ENCODE measurements around the gene RNF111. TPM values are rescaled to one million over a fixed set of nuclear protein-coding genes. Genes with fewer than 3 reads are reported as not detected.
A peak's percentile ranks its signal among the peaks of the same experiment; 100 is the strongest.

The RNF111 gene
- total and polyA plus RNA-seq, 2 of the 13 experiments (the other 11 are each of a cell fraction or from before 2014, with no cell fraction given) = 12.1 to 23.1 TPM

DNA sequence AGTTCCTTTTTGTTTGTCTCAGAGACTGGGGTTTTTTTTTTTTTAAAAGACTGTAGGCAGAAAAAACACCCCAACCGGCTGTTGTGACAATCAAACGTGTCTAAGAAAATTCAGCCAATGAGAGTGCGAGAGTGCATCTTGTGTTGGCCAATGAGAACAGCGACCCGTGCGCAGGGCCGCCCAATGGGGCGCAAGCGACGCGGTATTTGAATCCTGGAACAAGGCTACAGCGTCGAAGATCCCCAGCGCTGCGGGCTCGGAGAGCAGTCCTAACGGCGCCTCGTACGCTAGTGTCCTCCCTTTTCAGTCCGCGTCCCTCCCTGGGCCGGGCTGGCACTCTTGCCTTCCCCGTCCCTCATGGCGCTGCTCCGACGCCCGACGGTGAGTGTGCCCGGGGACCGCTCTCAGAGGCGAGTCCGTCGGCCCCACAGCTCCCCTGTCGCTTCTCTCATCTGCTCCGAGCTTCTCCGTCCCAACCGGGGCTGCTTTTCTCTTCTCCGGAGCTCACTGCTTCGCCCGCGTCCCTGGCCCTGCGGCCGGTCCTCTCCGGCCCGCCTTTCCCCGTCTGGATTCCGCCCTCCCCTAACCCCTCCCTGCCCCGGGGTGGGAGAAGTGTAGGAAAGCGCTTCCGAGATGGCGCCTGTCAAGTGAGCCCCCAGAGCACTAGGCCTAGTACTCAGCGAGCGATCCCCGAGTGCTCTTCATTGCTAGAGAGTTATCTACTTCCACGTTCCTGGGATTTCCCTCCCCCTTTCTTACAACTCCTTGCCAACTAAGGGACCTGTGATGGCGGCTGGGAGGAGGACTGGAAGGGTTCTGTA lies 117.7 kb downstream of the RNF111 start, which contains the start of gene CCNB2 (continued):
- TF ChIP-seq, protein P1, sequence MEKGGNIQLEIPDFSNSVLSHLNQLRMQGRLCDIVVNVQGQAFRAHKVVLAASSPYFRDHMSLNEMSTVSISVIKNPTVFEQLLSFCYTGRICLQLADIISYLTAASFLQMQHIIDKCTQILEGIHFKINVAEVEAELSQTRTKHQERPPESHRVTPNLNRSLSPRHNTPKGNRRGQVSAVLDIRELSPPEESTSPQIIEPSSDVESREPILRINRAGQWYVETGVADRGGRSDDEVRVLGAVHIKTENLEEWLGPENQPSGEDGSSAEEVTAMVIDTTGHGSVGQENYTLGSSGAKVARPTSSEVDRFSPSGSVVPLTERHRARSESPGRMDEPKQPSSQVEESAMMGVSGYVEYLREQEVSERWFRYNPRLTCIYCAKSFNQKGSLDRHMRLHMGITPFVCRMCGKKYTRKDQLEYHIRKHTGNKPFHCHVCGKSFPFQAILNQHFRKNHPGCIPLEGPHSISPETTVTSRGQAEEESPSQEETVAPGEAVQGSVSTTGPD (CRISPR knock-in tag; IDR thresholded peaks at IDR 0.05) = no peak
- TF ChIP-seq SSRP1 (CRISPR knock-in tag; IDR thresholded peaks at IDR 0.05) (no peak), SRSF4 (IDR thresholded peaks at IDR 0.05; ENCODE audit: low read depth, low read length, poor library complexity, severe bottlenecking) (no peak), ZNF235 (CRISPR knock-in tag; IDR thresholded peaks at IDR 0.05; ENCODE audit: borderline replicate concordance) (no peak), ZNF724P (CRISPR knock-in tag; IDR thresholded peaks at IDR 0.05; ENCODE audit: borderline replicate concordance) (peak; percentile 40; the same call in 1 of the 2 replicates), ZFP36 (IDR thresholded peaks at IDR 0.05; ENCODE audit: borderline replicate concordance, low read depth, low read length, partially characterized antibody) (no peak), MXI1 (IDR thresholded peaks at IDR 0.05; ENCODE audit: borderline replicate concordance, low read depth, low read length) (peak; percentile 94; the same call in 2 of the 3 replicates), NPAS2 (CRISPR knock-in tag; IDR thresholded peaks at IDR 0.05; ENCODE audit: borderline replicate concordance) (no peak), KDM2A (CRISPR knock-in tag; IDR thresholded peaks at IDR 0.05; ENCODE audit: borderline replicate concordance, low read depth) (peak; percentile 89; the same call in 1 of the 2 replicates), FOXP1 (IDR thresholded peaks at IDR 0.05) (no peak), FOXP1 (CRISPR knock-in tag; IDR thresholded peaks at IDR 0.05) (no peak), NRL (CRISPR knock-in tag; IDR thresholded peaks at IDR 0.05; ENCODE audit: borderline replicate concordance) (peak; percentile 40; the same call in 1 of the 2 replicates), GATAD2A (CRISPR knock-in tag; IDR thresholded peaks at IDR 0.05) (no peak), YEATS2 (CRISPR knock-in tag; IDR thresholded peaks at IDR 0.05; ENCODE audit: borderline replicate concordance) (0 out of 2 replicates have a peak, but pooled peaks have one; percentile 14), KDM5B (CRISPR knock-in tag; IDR thresholded peaks at IDR 0.05; ENCODE audit: borderline replicate concordance) (peak; percentile 86; the same call in 1 of the 2 replicates), ZNF468 (CRISPR knock-in tag; IDR thresholded peaks at IDR 0.05) (no peak), ZSCAN20 (CRISPR knock-in tag; IDR thresholded peaks at IDR 0.05; ENCODE audit: borderline replicate concordance) (0 out of 2 replicates have a peak, but pooled peaks have one; percentile 83)
- TF ChIP-seq, protein P2, sequence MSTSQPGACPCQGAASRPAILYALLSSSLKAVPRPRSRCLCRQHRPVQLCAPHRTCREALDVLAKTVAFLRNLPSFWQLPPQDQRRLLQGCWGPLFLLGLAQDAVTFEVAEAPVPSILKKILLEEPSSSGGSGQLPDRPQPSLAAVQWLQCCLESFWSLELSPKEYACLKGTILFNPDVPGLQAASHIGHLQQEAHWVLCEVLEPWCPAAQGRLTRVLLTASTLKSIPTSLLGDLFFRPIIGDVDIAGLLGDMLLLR (CRISPR knock-in tag; IDR thresholded peaks at IDR 0.05) = 0 out of 2 replicates have a peak, but pooled peaks have one; percentile 57
- TF ChIP-seq, protein P3, sequence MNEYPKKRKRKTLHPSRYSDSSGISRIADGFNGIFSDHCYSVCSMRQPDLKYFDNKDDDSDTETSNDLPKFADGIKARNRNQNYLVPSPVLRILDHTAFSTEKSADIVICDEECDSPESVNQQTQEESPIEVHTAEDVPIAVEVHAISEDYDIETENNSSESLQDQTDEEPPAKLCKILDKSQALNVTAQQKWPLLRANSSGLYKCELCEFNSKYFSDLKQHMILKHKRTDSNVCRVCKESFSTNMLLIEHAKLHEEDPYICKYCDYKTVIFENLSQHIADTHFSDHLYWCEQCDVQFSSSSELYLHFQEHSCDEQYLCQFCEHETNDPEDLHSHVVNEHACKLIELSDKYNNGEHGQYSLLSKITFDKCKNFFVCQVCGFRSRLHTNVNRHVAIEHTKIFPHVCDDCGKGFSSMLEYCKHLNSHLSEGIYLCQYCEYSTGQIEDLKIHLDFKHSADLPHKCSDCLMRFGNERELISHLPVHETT (CRISPR knock-in tag; conservative IDR thresholded peaks at IDR 0.05) = no peak
- TF ChIP-seq, protein P4, sequence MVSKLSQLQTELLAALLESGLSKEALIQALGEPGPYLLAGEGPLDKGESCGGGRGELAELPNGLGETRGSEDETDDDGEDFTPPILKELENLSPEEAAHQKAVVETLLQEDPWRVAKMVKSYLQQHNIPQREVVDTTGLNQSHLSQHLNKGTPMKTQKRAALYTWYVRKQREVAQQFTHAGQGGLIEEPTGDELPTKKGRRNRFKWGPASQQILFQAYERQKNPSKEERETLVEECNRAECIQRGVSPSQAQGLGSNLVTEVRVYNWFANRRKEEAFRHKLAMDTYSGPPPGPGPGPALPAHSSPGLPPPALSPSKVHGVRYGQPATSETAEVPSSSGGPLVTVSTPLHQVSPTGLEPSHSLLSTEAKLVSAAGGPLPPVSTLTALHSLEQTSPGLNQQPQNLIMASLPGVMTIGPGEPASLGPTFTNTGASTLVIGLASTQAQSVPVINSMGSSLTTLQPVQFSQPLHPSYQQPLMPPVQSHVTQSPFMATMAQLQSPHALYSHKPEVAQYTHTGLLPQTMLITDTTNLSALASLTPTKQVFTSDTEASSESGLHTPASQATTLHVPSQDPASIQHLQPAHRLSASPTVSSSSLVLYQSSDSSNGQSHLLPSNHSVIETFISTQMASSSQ (IDR thresholded peaks at IDR 0.05; ENCODE audit: low read depth) = no peak
- TF ChIP-seq, protein P4 (CRISPR knock-in tag; IDR thresholded peaks at IDR 0.05; ENCODE audit: borderline replicate concordance) = no peak
